IPS-15b (cell line): ENCODE data around the gene GRM4.
A peak's percentile ranks its signal among the peaks of the same experiment; 100 is the strongest.

Experiments
- H3K27me3 ChIP-seq: one replicate; pipeline ENCODE4 v1.6.1; 2013; ENCODE audit warnings: low read length; ENCODE audit not compliant: control insufficient read depth, insufficient read depth
- H3K36me3 ChIP-seq: one replicate; pipeline ENCODE4 v1.6.1; 2013; ENCODE audit warnings: low read length; ENCODE audit not compliant: control insufficient read depth, insufficient read depth
- H3K4me1 ChIP-seq: one replicate; pipeline ENCODE4 v1.6.1; 2013; ENCODE audit warnings: mild to moderate bottlenecking, low read length; ENCODE audit not compliant: control insufficient read depth, insufficient read depth
- H3K4me3 ChIP-seq: one replicate; pipeline ENCODE4 v1.5.1; 2013; ENCODE audit warnings: low read depth, low read length
- H3K9ac ChIP-seq: one replicate; pipeline ENCODE4 v1.6.1; 2013; ENCODE audit warnings: low read depth, mild to moderate bottlenecking, low read length
- H3K9me3 ChIP-seq: one replicate; pipeline ENCODE4 v1.6.1; 2013; ENCODE audit warnings: mild to moderate bottlenecking, low read length; ENCODE audit not compliant: control insufficient read depth, insufficient read depth

Gene GRM4

GRCh38 chr6:34061348-34061747 is 84.5 kb downstream of the GRM4 start:
- no peaks in the 10 kb centered on the region for H3K4me1 ChIP-seq
- no peaks in the 10 kb centered on the region for H3K9me3 ChIP-seq
- H3K4me3 ChIP-seq, result no peak overlapping the region
- H3K27me3 ChIP-seq, result no peaks in the 10 kb centered on the region
- no peak overlapping the region for H3K9ac ChIP-seq
- peaks cover 23% of the 10 kb centered on the region for H3K36me3 ChIP-seq

DNA sequence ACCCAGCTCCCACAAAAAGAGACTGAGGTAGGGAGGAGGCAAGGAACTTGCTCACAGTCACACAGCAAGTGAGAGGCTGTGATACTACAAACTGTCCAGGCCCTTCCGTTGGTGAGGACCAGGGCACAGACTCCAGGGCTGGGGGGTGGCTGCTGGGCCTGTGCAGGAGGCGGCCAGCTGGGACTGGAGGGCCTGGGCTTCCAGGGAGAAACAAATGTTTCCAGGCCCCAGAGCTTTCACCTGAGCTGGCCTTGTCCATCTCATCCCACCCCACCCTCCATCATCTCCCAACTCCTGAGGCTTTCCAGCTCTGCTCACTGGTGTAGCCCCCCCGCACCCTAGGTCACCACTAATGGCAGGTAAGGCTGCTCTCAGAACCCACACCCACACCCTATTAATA is 86.0 kb downstream of the GRM4 start:
- Histone ChIP-seq H3K9ac (no peak overlapping the region), H3K4me1 (no peaks in the 10 kb centered on the region), H3K36me3 (peaks cover 23% of the 10 kb centered on the region), H3K4me3 (no peak overlapping the region), H3K9me3 (no peaks in the 10 kb centered on the region), H3K27me3 (no peaks in the 10 kb centered on the region)

GRCh38 chr6:34059136-34059731 is 86.7 kb downstream of the GRM4 start:
- H3K27me3 ChIP-seq, result no peaks in the 10 kb centered on the region
- H3K4me3 ChIP-seq, result no peak overlapping the region
- peaks cover 23% of the 10 kb centered on the region for H3K36me3 ChIP-seq
- no peaks in the 10 kb centered on the region for H3K4me1 ChIP-seq
- no peak overlapping the region for H3K9ac ChIP-seq
- no peaks in the 10 kb centered on the region for H3K9me3 ChIP-seq

GRCh38 chr6:34057790-34058189 is 88.1 kb downstream of the GRM4 start:
- Histone ChIP-seq H3K9me3 (no peaks in the 10 kb centered on the region), H3K4me1 (peaks cover 6% of the 10 kb centered on the region), H3K9ac (no peak overlapping the region), H3K36me3 (peaks cover 23% of the 10 kb centered on the region), H3K4me3 (no peak overlapping the region), H3K27me3 (no peaks in the 10 kb centered on the region)

- no peak overlapping the region for H3K9ac ChIP-seq
Observed at GRCh38 chr6:34057191-34057590, 88.7 kb downstream of the GRM4 start.

GRCh38 chr6:34056305-34057108 is 89.4 kb downstream of the GRM4 start:
- no peaks in the 10 kb centered on the region for H3K27me3 ChIP-seq

More at GRCh38 chr6:34057191-34057590, 88.7 kb downstream of the GRM4 start:
- Histone ChIP-seq H3K4me1 (peaks cover 6% of the 10 kb centered on the region), H3K9me3 (no peaks in the 10 kb centered on the region), H3K27me3 (no peaks in the 10 kb centered on the region), H3K4me3 (no peak overlapping the region), H3K36me3 (peaks cover 19% of the 10 kb centered on the region)

GRCh38 chr6:34055223-34055933 is 90.5 kb downstream of the GRM4 start:
- Histone ChIP-seq H3K36me3 (peaks cover 13% of the 10 kb centered on the region), H3K9ac (no peak overlapping the region), H3K4me1 (peaks cover 6% of the 10 kb centered on the region), H3K4me3 (no peak overlapping the region), H3K27me3 (no peaks in the 10 kb centered on the region), H3K9me3 (no peaks in the 10 kb centered on the region)

More at GRCh38 chr6:34056305-34057108, 89.4 kb downstream of the GRM4 start:
- H3K36me3 ChIP-seq, result peaks cover 13% of the 10 kb centered on the region
- H3K9ac ChIP-seq, result no peak overlapping the region
- no peak overlapping the region for H3K4me3 ChIP-seq
- H3K9me3 ChIP-seq, result no peaks in the 10 kb centered on the region
- H3K4me1 ChIP-seq, result peaks cover 6% of the 10 kb centered on the region

DNA sequence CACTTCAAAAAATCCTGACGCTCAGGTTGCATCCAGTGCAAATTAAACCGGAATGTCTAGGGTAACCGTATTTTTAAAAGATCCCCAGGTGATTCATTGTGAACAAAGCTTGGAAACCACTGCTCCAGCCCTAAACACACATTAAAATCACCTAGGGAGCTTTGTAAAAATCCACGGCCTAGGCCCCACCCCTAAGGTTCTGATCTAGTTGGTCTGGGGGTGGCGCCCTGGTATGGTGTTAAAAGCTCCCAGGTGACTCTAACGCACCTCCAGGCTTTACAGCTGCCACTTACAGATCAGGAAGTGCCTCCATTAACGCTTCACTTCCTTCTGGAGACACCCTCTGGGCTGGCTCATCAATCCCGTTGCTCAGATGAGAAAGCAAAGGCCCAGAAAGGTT is 92.2 kb downstream of the GRM4 start:
- Histone ChIP-seq H3K4me1 (peaks cover 6% of the 10 kb centered on the region), H3K27me3 (no peaks in the 10 kb centered on the region), H3K4me3 (no peak overlapping the region), H3K36me3 (peaks cover 9% of the 10 kb centered on the region), H3K9me3 (no peaks in the 10 kb centered on the region), H3K9ac (peak overlapping the region; percentile 37)

DNA sequence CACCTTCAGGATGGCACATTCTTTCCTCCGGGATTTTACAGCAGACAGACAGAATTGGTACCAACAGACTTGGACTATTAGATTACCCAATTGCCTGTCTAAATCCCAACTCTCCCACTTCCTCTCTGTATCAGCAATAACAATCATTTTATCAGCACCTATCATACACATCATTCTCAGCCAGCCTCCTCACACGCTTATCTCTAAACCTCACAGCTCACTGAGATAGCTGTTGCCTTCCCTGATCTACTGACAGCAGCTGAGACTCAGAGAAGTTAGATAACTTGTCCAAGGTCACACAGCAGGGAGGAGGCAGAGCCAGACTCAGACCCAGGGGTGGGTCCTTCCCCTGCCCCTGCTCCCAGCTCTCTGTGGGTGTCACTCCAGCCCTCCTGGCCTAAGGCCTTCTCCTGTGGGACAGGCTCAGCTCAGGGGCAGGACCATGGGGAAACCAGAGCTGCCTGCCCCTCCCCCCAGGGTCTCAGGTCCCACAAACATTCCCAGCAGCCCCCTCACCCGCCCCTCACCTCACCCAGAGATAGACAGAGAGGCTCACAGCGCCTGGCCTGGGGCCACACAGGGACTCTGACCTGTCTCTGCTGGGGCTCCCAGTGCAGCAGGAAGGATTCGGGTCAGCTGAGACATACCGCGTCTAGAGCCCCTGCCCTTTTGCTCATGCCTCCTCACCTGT is 92.8 kb downstream of the GRM4 start:
- Histone ChIP-seq H3K4me3 (no peak overlapping the region), H3K4me1 (peaks cover 6% of the 10 kb centered on the region), H3K9me3 (no peaks in the 10 kb centered on the region), H3K36me3 (peaks cover 4% of the 10 kb centered on the region), H3K9ac (peak overlapping the region; percentile 37), H3K27me3 (no peaks in the 10 kb centered on the region)

- Histone ChIP-seq H3K27me3 (no peaks in the 10 kb centered on the region), H3K9me3 (no peaks in the 10 kb centered on the region), H3K4me1 (peaks cover 6% of the 10 kb centered on the region), H3K9ac (no peak overlapping the region), H3K4me3 (no peak overlapping the region), H3K36me3 (peaks cover 4% of the 10 kb centered on the region)
Observed at GRCh38 chr6:34052071-34052825, 93.6 kb downstream of the GRM4 start.
